ENCODE results near the gene STRA8. TPM values are rescaled to one million over a fixed set of nuclear protein-coding genes. Genes with fewer than 3 reads are reported as not detected.

STRA8 gene
- total and polyA plus RNA-seq, 4 donors, result not detected

DNA sequence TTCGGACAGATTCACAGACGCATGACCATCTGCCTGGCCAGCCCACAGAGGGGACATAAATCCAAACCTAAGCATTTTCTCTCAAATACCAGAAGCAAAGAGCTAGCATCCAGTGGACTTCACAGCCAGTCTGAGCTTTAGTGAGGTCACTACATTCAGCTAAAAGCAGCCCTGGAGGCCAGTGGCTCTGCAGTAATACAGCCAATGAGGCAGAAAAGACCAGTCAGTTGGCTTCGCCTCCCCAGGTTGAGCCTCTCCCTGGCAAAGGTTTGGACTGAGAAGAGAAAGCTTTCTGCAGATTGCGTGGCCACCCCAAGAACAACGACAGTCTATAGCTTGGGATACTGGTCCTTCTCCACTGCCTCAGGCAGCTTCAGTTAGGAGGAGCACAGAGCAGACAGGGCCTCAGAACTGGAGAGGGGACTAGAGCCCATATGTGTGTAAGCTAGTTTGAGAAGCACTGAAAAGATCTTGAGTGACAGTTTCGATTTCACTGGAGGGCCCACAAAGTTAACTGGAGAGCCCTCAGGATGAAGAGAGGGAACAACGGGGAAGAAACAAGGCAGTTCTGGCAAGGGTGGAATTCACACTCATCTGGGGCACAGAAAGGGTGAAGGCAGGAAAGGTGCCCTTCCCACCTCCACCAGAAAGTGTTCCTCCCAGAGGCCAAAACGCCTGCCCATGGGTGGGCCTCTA, 26.1 kb upstream of the STRA8 start:
- peak overlapping the region in 1 of 2 donors; percentile 39 for H3K9ac ChIP-seq (ENCODE audit: insufficient read depth in 1 of 2, low read length in 2 of 2)
- H3K9me3 ChIP-seq (ENCODE audit: control insufficient read depth in 4 of 4, insufficient read depth in 3 of 4, low read length in 3 of 4), result no peaks in the 10 kb centered on the region
- ATAC-seq (ENCODE audit: insufficient read depth, low FRiP score), result no peak
- no peak for TF ChIP-seq CTCF (IDR thresholded peaks at IDR 0.05; ENCODE audit: control extremely low read depth, extremely low read depth)
- H3K27ac ChIP-seq (ENCODE audit: low read depth in 1 of 2, low read length in 1 of 2), result peak overlapping the region in 1 of 2 donors; percentile 76
- DNase-seq, result peak in 2 of 3 donors; percentile 29 to 56
- no peaks in the 10 kb centered on the region for H3K27me3 ChIP-seq (ENCODE audit: control insufficient read depth in 3 of 3, insufficient read depth in 3 of 3, low read length in 2 of 3)
- WGBS, 2 donors, result 73 to 79% methylated on average over 8 of the region's 8 CpGs
- no peak overlapping the region for H3K4me3 ChIP-seq
- H3K4me1 ChIP-seq (ENCODE audit: control insufficient read depth in 5 of 5, insufficient read depth in 5 of 5, low read length in 5 of 5), result peaks cover 0 to 51% (median 46%) of the 10 kb centered on the region in 5 donors
- H3K36me3 ChIP-seq (ENCODE audit: control insufficient read depth in 4 of 4, insufficient read depth in 4 of 4, low read length in 4 of 4), result peaks cover 2 to 20% (median 13%) of the 10 kb centered on the region in 4 donors

DNA sequence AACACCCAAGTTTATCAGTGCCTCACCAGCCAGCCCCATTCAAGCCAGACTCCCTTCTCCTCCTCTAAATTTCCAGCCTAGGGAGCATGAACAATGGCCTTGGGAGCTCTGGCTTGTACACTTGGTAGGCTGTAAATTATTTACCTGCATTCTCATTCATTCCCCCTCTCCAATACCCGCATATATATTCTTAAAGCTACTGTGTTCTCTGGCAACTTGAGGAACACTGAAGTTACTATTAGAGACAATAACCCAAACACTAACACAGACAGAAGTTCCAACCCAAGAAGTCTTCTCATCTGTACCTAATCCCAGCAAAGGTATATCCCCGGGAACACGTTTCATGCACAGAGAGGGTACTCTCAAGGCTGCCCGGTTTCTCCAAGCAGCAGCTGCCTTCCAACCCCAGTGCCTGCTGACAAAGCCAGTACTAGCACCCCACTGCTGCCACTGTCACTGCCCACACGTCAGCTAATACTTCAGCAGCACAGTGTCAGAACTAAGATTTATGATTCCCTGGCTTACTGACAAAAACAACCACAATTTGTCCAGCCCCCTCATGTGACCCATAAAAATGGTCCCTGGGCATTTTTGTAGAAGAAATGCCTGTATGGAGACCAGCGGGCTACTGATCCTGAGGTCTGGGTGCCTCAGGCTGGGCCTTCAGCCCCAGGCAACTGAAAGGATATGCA, 25.4 kb upstream of the STRA8 start:
- Histone ChIP-seq H3K9me3 (ENCODE audit: control insufficient read depth in 4 of 4, insufficient read depth in 3 of 4, low read length in 3 of 4) (no peaks in the 10 kb centered on the region), H3K27me3 (ENCODE audit: control insufficient read depth in 3 of 3, insufficient read depth in 3 of 3, low read length in 2 of 3) (no peaks in the 10 kb centered on the region), H3K4me1 (ENCODE audit: control insufficient read depth in 5 of 5, insufficient read depth in 5 of 5, low read length in 5 of 5) (peaks cover 0 to 49% (median 42%) of the 10 kb centered on the region in 5 donors), H3K36me3 (ENCODE audit: control insufficient read depth in 4 of 4, insufficient read depth in 4 of 4, low read length in 4 of 4) (peaks cover 2 to 20% (median 11%) of the 10 kb centered on the region in 4 donors), H3K27ac (ENCODE audit: low read depth in 1 of 2, low read length in 1 of 2) (peak overlapping the region in 1 of 2 donors; percentile 76), H3K4me3 (no peak overlapping the region), H3K9ac (ENCODE audit: insufficient read depth in 1 of 2, low read length in 2 of 2) (no peak overlapping the region)
- ATAC-seq (ENCODE audit: insufficient read depth, low FRiP score), result no peak
- WGBS, 2 donors, result 62 to 72% methylated on average over 6 of the region's 6 CpGs
- DNase-seq, result peak in 1 of 3 donors; percentile 16
- no peak for TF ChIP-seq CTCF (IDR thresholded peaks at IDR 0.05; ENCODE audit: control extremely low read depth, extremely low read depth)

GRCh38 chr7:135209225-135209834, 24.3 kb upstream of the STRA8 start:
- peaks cover 0 to 40% (median 32%) of the 10 kb centered on the region in 5 donors for H3K4me1 ChIP-seq (ENCODE audit: control insufficient read depth in 5 of 5, insufficient read depth in 5 of 5, low read length in 5 of 5)
- ATAC-seq (ENCODE audit: insufficient read depth, low FRiP score) (no peak), DNase-seq (no peak)
- H3K9me3 ChIP-seq (ENCODE audit: control insufficient read depth in 4 of 4, insufficient read depth in 3 of 4, low read length in 3 of 4), result no peaks in the 10 kb centered on the region
- WGBS, 2 donors, result 77 to 81% methylated on average over 7 of the region's 7 CpGs
- peak overlapping the region in 1 of 2 donors; percentile 5 for H3K27ac ChIP-seq (ENCODE audit: low read depth in 1 of 2, low read length in 1 of 2)
- no peak for TF ChIP-seq CTCF (IDR thresholded peaks at IDR 0.05; ENCODE audit: control extremely low read depth, extremely low read depth)
- H3K4me3 ChIP-seq, result no peak overlapping the region
- no peaks in the 10 kb centered on the region for H3K27me3 ChIP-seq (ENCODE audit: control insufficient read depth in 3 of 3, insufficient read depth in 3 of 3, low read length in 2 of 3)
- peak overlapping the region in 1 of 2 donors; percentile 15 for H3K9ac ChIP-seq (ENCODE audit: insufficient read depth in 1 of 2, low read length in 2 of 2)
- peaks cover 2 to 17% (median 8%) of the 10 kb centered on the region in 4 donors for H3K36me3 ChIP-seq (ENCODE audit: control insufficient read depth in 4 of 4, insufficient read depth in 4 of 4, low read length in 4 of 4)

Data from lung (tissue), 12 donors.